Liver (tissue), 9 donors: Measurements from ENCODE around the gene MICAL3. TPM values are rescaled to one million over a fixed set of nuclear protein-coding genes. Genes with fewer than 3 reads are reported as not detected.

Source experiments
- DNase-seq: peaks from one replicate; pipeline ENCODE4 v3.0.0-alpha.2; 2017; ENCODE audit warnings: low spot score
- H3K27ac ChIP-seq, 2 donors: one replicate each; pipeline ENCODE4 v1.7.0; 2013; ENCODE audit warnings: inconsistent platforms in 2 of 2, low read length in 2 of 2, control low read depth in 1 of 2, low read depth in 1 of 2, mild to moderate bottlenecking in 1 of 2
- H3K27me3 ChIP-seq, 4 donors: one replicate each; pipeline versions ENCODE4 v1.6.1 to v1.7.0; 2013; ENCODE audit warnings: low read length in 3 of 4, inconsistent platforms in 1 of 4, mild to moderate bottlenecking in 1 of 4, moderate library complexity in 1 of 4; ENCODE audit not compliant: control insufficient read depth in 4 of 4, insufficient read depth in 4 of 4
- H3K36me3 ChIP-seq, 4 donors: one replicate each; pipeline versions ENCODE4 v1.6.1 to v1.7.0; 2013; ENCODE audit warnings: low read length in 3 of 4, mild to moderate bottlenecking in 3 of 4, low read depth in 1 of 4, moderate library complexity in 1 of 4; ENCODE audit not compliant: control insufficient read depth in 4 of 4, insufficient read depth in 3 of 4
- H3K4me1 ChIP-seq, 4 donors: one replicate each; pipeline versions ENCODE4 v1.6.1 to v1.7.0; 2013; ENCODE audit warnings: low read length in 3 of 4, mild to moderate bottlenecking in 3 of 4, moderate library complexity in 1 of 4; ENCODE audit not compliant: control insufficient read depth in 4 of 4, insufficient read depth in 4 of 4
- H3K4me3 ChIP-seq, 3 donors: one replicate each; pipeline versions ENCODE4 v1.6.1 to v1.7.0; 2013; ENCODE audit warnings: low read length in 3 of 3, control low read depth in 1 of 3, low read depth in 1 of 3, mild to moderate bottlenecking in 1 of 3
- H3K9ac ChIP-seq, 2 donors: one replicate each; pipeline ENCODE4 v1.7.0; 2013; ENCODE audit warnings: low read length in 2 of 2, mild to moderate bottlenecking in 2 of 2, moderate library complexity in 2 of 2, control low read depth in 1 of 2, low read depth in 1 of 2
- H3K9me3 ChIP-seq, 4 donors: one replicate each; pipeline versions ENCODE4 v1.6.1 to v1.7.0; 2013; ENCODE audit warnings: low read length in 3 of 4; ENCODE audit not compliant: control insufficient read depth in 4 of 4
- ATF3 ChIP-seq: IDR thresholded peaks from 2 replicates; pipeline ENCODE4 v1.6.1; 2016; ENCODE audit warnings: antibody characterized with exemption
- EGR1 ChIP-seq, 2 donors: IDR thresholded peaks; 2 replicates each; pipeline ENCODE4 v1.6.1; 2016 to 2018; ENCODE audit warnings: antibody characterized with exemption in 2 of 2, low read depth in 2 of 2
- FOXA1 ChIP-seq: IDR thresholded peaks from 2 replicates; pipeline ENCODE4 v1.6.1; 2016; ENCODE audit warnings: antibody characterized with exemption
- FOXA2 ChIP-seq: IDR thresholded peaks from 2 replicates; pipeline ENCODE4 v1.6.1; 2016; ENCODE audit warnings: antibody characterized with exemption
- HNF4A ChIP-seq, 2 donors: conservative IDR thresholded peaks; 2 replicates each; pipeline ENCODE4 v1.6.1; 2016; ENCODE audit warnings: antibody characterized with exemption in 2 of 2, mild to moderate bottlenecking in 2 of 2
- HNF4G ChIP-seq: IDR thresholded peaks from 2 replicates; pipeline ENCODE4 v1.6.1; 2016; ENCODE audit warnings: antibody characterized with exemption
- JUND ChIP-seq, 2 donors: IDR thresholded peaks; 2 replicates each; pipeline ENCODE4 v1.6.1; 2016; ENCODE audit warnings: antibody characterized with exemption in 2 of 2
- MAX ChIP-seq: IDR thresholded peaks from 2 replicates; pipeline ENCODE4 v1.6.1; 2016; ENCODE audit warnings: antibody characterized with exemption
- NR2F2 ChIP-seq: IDR thresholded peaks from 2 replicates; pipeline ENCODE4 v1.6.1; 2016; ENCODE audit warnings: antibody characterized with exemption
- REST ChIP-seq: IDR thresholded peaks from 2 replicates; pipeline ENCODE4 v1.6.1; 2016; ENCODE audit warnings: antibody characterized with exemption, mild to moderate bottlenecking
- TAF1 ChIP-seq: conservative IDR thresholded peaks from 2 replicates; pipeline ENCODE4 v1.6.1; 2016; ENCODE audit warnings: antibody characterized with exemption, mild to moderate bottlenecking
- ZBTB33 ChIP-seq: IDR thresholded peaks from 2 replicates; pipeline ENCODE4 v1.6.1; 2016; ENCODE audit warnings: antibody characterized with exemption
- whole genome bisulfite sequencing: extraction: QIAGEN DNeasy Blood & Tissue Kit; methylation state at CpG from one replicate; pipeline ENCODE4 v1.1.7; 2013; 5-methylcytosine and 5-hydroxymethylcytosine counted together
- polyA plus RNA-seq, 2 donors: library from polyadenylated mRNA; stranded (reverse) in 1 of 2; unstranded in 1 of 2; fragments of 200-250 nt in 1 of 2; fragments of >200 nt in 1 of 2; fragmentation: Nextera tagmentation in 1 of 2; extraction: Ambion mirVana in 1 of 2; gene quantifications; one replicate each; pipeline versions ENCODE4 v1.2.1 to v1.2.3, GENCODE V29; 2013 to 2015
- total RNA-seq, 2 donors: library from RNA; depleted of rRNA; stranded (reverse); fragments of >200 nt; gene quantifications; one replicate each; pipeline ENCODE4 v1.2.3, GENCODE V29; 2014
- donor health status: healthy.
- donor health status: healthy.
- donor health status: healthy.
- donor health status: healthy.
- donor health status: healthy.

Gene MICAL3
- total and polyA plus RNA-seq, 4 donors, result 6.4 to 38.4 (median 23.4) TPM

GRCh38 chr22:17910561-17911311 is 113.6 kb downstream of the MICAL3 start (continued):
- TF ChIP-seq ZBTB33 (no peak), MAX (no peak), FOXA2 (no peak), HNF4G (no peak), EGR1 (IDR thresholded peaks at IDR 0.05; ENCODE audit: low read depth in 2 of 2) (no peak)

GRCh38 chr22:17907748-17908051 is 116.7 kb downstream of the MICAL3 start:
- H3K36me3 ChIP-seq, result peaks cover 4 to 12% (median 9%) of the 10 kb centered on the region in 4 donors
- H3K27ac ChIP-seq, result no peak overlapping the region
- H3K9ac ChIP-seq, result no peak overlapping the region
- no peak overlapping the region for H3K4me3 ChIP-seq
- peak in 1 of 2 donors; percentile 37 for TF ChIP-seq HNF4A (conservative IDR thresholded peaks at IDR 0.05)
- no peak for TF ChIP-seq FOXA2
- DNase-seq, result no peak
- H3K27me3 ChIP-seq, result no peaks in the 10 kb centered on the region
- H3K9me3 ChIP-seq, result no peaks in the 10 kb centered on the region
- 70% methylated on average over 9 of the region's 9 CpGs for WGBS
- peaks cover 0 to 12% (median 2%) of the 10 kb centered on the region in 4 donors for H3K4me1 ChIP-seq

GRCh38 chr22:17906978-17907747 is 117.2 kb downstream of the MICAL3 start:
- WGBS, result 80% methylated on average over 16 of the region's 16 CpGs
- Histone ChIP-seq H3K4me1 (peaks cover 0 to 12% (median 2%) of the 10 kb centered on the region in 4 donors), H3K36me3 (peaks cover 4 to 12% (median 10%) of the 10 kb centered on the region in 4 donors), H3K9me3 (no peaks in the 10 kb centered on the region), H3K27me3 (no peaks in the 10 kb centered on the region), H3K9ac (no peak overlapping the region), H3K27ac (no peak overlapping the region), H3K4me3 (no peak overlapping the region)
- TF ChIP-seq EGR1 (IDR thresholded peaks at IDR 0.05; ENCODE audit: low read depth in 2 of 2) (no peak), FOXA2 (no peak), TAF1 (no peak), HNF4G (no peak), ATF3 (no peak), FOXA1 (no peak), ZBTB33 (no peak), JUND (IDR thresholded peaks at IDR 0.05) (no peak), NR2F2 (no peak), REST (no peak)
- DNase-seq, result no peak
